Measurements from ENCODE around the gene SPOCK1.

The SPOCK1 gene

DNA sequence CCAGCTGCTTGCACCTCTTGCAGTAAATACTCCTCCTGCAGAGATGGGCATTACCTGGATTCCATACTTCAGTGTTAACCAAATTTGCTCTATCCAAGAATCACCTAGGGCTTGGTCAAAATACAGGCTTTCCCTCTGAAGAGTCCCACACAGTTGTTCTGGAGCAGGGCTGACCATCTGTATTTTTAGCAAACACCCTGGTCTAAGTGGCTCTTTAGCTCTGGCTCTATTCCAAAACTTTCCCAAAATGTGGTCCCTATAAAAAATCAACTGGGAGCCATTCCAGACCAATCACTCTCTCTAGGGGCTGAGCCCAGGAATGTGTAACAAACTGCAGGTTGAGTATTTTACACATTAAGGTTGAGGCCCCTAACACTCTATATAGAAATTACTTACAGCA is 153.7 kb downstream of the SPOCK1 start:
- H3K27ac ChIP-seq, result no peak overlapping the region
- no peak for TF ChIP-seq CTCF (conservative IDR thresholded peaks at IDR 0.05; ENCODE audit: low read depth, low read length)
- H3K4me2 ChIP-seq, result no peak overlapping the region
- no peak overlapping the region for H3K9ac ChIP-seq
- no peaks in the 10 kb centered on the region for H3K79me2 ChIP-seq (ENCODE audit: insufficient read depth, low read depth)
- H3K4me1 ChIP-seq (ENCODE audit: low read depth, poor library complexity, severe bottlenecking), result no peaks in the 10 kb centered on the region
- no peaks in the 10 kb centered on the region for H3K36me3 ChIP-seq (ENCODE audit: insufficient read depth)
- no peak overlapping the region for H3K4me3 ChIP-seq (IDR thresholded peaks at IDR 0.05; ENCODE audit: insufficient read depth, low read depth, low read length)
- no peaks in the 10 kb centered on the region for H3K27me3 ChIP-seq (ENCODE audit: insufficient read depth, low read depth)
- no peak overlapping the region for H2AFZ ChIP-seq (ENCODE audit: low read depth)
- H4K20me1 ChIP-seq (ENCODE audit: insufficient read depth), result no peaks in the 10 kb centered on the region

DNA sequence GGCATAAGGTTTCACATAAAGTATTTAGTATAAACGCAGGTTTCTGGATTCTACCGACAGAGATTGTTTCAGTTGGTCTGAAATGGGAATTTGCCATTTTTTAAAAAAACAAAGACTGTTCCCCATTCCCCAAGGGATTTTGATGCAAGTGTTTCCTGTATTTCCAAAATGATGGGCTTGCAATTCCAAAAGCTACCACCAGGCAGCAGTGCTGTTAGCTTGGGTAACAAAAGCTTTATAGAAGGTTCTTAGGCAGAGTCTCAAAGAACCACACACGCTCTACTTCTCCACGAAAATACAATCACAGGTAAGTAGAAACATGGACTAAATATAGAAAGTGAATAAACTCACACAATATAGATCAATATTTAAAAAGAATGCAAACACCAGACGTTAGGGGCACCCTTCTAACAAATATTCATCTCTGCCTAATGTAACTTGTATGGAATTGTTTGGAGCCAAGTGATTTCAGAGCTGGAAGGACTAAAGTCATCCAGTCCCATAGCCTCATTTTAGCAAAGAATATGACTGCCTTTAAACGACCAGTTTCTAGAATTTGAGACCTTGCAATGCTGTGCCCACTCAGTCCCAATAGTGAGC is 154.3 kb downstream of the SPOCK1 start:
- Histone ChIP-seq H3K27ac (no peak overlapping the region), H3K4me3 (IDR thresholded peaks at IDR 0.05; ENCODE audit: insufficient read depth, low read depth, low read length) (no peak overlapping the region), H3K79me2 (ENCODE audit: insufficient read depth, low read depth) (no peaks in the 10 kb centered on the region), H3K4me2 (no peak overlapping the region), H3K27me3 (ENCODE audit: insufficient read depth, low read depth) (no peaks in the 10 kb centered on the region), H3K4me1 (ENCODE audit: low read depth, poor library complexity, severe bottlenecking) (no peaks in the 10 kb centered on the region), H2AFZ (ENCODE audit: low read depth) (no peak overlapping the region), H4K20me1 (ENCODE audit: insufficient read depth) (no peaks in the 10 kb centered on the region), H3K9ac (no peak overlapping the region), H3K36me3 (ENCODE audit: insufficient read depth) (no peaks in the 10 kb centered on the region)
- peak; percentile 84 for TF ChIP-seq CTCF (conservative IDR thresholded peaks at IDR 0.05; ENCODE audit: low read depth, low read length)

GRCh38 chr5:137344021-137344420 is 155.1 kb downstream of the SPOCK1 start:
- no peak overlapping the region for H3K27ac ChIP-seq
- no peak overlapping the region for H3K4me3 ChIP-seq (IDR thresholded peaks at IDR 0.05; ENCODE audit: insufficient read depth, low read depth, low read length)
- no peaks in the 10 kb centered on the region for H3K27me3 ChIP-seq (ENCODE audit: insufficient read depth, low read depth)
- H2AFZ ChIP-seq (ENCODE audit: low read depth), result no peak overlapping the region
- no peak overlapping the region for H3K9ac ChIP-seq
- no peaks in the 10 kb centered on the region for H3K79me2 ChIP-seq (ENCODE audit: insufficient read depth, low read depth)
- H4K20me1 ChIP-seq (ENCODE audit: insufficient read depth), result no peaks in the 10 kb centered on the region
- no peaks in the 10 kb centered on the region for H3K4me1 ChIP-seq (ENCODE audit: low read depth, poor library complexity, severe bottlenecking)
- TF ChIP-seq CTCF (conservative IDR thresholded peaks at IDR 0.05; ENCODE audit: low read depth, low read length), result no peak
- H3K36me3 ChIP-seq (ENCODE audit: insufficient read depth), result no peaks in the 10 kb centered on the region
- no peak overlapping the region for H3K4me2 ChIP-seq

DNA sequence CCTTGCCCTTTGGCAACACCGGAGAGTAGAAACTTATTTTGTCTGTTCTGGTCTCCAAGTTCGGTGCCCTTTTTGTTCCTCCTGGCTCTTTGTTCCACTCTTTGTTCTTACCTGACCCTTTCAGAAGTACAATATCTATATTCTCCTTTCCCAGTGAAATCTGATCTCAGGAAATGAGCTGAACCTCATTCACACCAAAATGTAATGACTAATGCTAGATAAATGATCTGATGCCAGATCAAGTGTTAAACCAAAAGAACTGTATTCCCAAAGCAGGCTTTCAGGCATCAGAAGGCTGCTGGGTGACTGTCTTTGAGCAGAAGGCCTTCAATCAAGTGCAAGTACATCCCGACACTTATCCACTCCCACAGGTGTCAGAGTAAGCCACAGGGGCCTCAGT is 156.4 kb downstream of the SPOCK1 start:
- no peaks in the 10 kb centered on the region for H3K36me3 ChIP-seq (ENCODE audit: insufficient read depth)
- H3K9ac ChIP-seq, result no peak overlapping the region
- H3K4me3 ChIP-seq (IDR thresholded peaks at IDR 0.05; ENCODE audit: insufficient read depth, low read depth, low read length), result no peak overlapping the region
- no peak for TF ChIP-seq CTCF (conservative IDR thresholded peaks at IDR 0.05; ENCODE audit: low read depth, low read length)
- H3K4me1 ChIP-seq (ENCODE audit: low read depth, poor library complexity, severe bottlenecking), result no peaks in the 10 kb centered on the region
- no peaks in the 10 kb centered on the region for H3K27me3 ChIP-seq (ENCODE audit: insufficient read depth, low read depth)
- no peak overlapping the region for H3K4me2 ChIP-seq
- H4K20me1 ChIP-seq (ENCODE audit: insufficient read depth), result no peaks in the 10 kb centered on the region
- H3K27ac ChIP-seq, result no peak overlapping the region
- no peak overlapping the region for H2AFZ ChIP-seq (ENCODE audit: low read depth)
- no peaks in the 10 kb centered on the region for H3K79me2 ChIP-seq (ENCODE audit: insufficient read depth, low read depth)
